OCI-LY1 (cell line): ENCODE data around the gene KCNH1.

Experiments used
- H2AFZ ChIP-seq: fragments of 200-600 bp; sonication (generic), shearing (Covaris generic); 2 replicates; pipeline ENCODE4 v1.6.0; 2014; ENCODE audit warnings: antibody characterized with exemption, mild to moderate bottlenecking, low read length
- H3F3A ChIP-seq: fragments of 200-600 bp; sonication (generic), shearing (Covaris generic); 2 replicates; pipeline ENCODE4 v1.6.0; 2014; ENCODE audit warnings: mild to moderate bottlenecking, antibody characterized with exemption, low read length, moderate library complexity; ENCODE audit not compliant: insufficient read depth
- H3K27ac ChIP-seq: fragments of 200-600 bp; sonication (generic); 2 replicates; pipeline ENCODE4 v1.5.1; 2014; ENCODE audit warnings: low read length, mixed run types, mild to moderate bottlenecking, low read depth; ENCODE audit not compliant: poor library complexity, severe bottlenecking
- H3K27me3 ChIP-seq: fragments of 200-600 bp; sonication (generic); 2 replicates; pipeline ENCODE4 v1.6.0; 2014; ENCODE audit warnings: antibody characterized with exemption, mild to moderate bottlenecking, low read length, moderate library complexity; ENCODE audit not compliant: insufficient read depth
- H3K36me3 ChIP-seq: fragments of 200-600 bp; sonication (generic); 2 replicates; pipeline ENCODE4 v1.6.1; 2014; ENCODE audit warnings: mild to moderate bottlenecking, antibody characterized with exemption, low read length, moderate library complexity, mixed read lengths; ENCODE audit not compliant: insufficient read depth
- H3K4me1 ChIP-seq: fragments of 200-600 bp; sonication (generic); 2 replicates; pipeline ENCODE4 v1.5.1; 2014; ENCODE audit warnings: mild to moderate bottlenecking, low read length, moderate library complexity; ENCODE audit not compliant: insufficient read depth, severe bottlenecking
- H3K4me2 ChIP-seq: fragments of 200-600 bp; sonication (generic), shearing (Covaris generic); 2 replicates; pipeline ENCODE4 v1.6.1; 2014; ENCODE audit warnings: low read length
- H3K4me3 ChIP-seq: fragments of 200-600 bp; sonication (generic); 2 replicates; pipeline ENCODE4 v1.5.1; 2014; ENCODE audit warnings: low read length, low read depth, mild to moderate bottlenecking, mixed read lengths; ENCODE audit not compliant: poor library complexity, severe bottlenecking
- H3K79me2 ChIP-seq: fragments of 200-600 bp; shearing (Covaris generic); 2 replicates; pipeline ENCODE4 v1.6.1; 2016; ENCODE audit warnings: mixed run types, low read length, mixed read lengths; ENCODE audit not compliant: insufficient read depth
- H3K9ac ChIP-seq: fragments of 200-600 bp; sonication (generic), shearing (Covaris generic); 2 replicates; pipeline ENCODE4 v1.6.1; 2014; ENCODE audit warnings: mild to moderate bottlenecking, low read length, mixed read lengths
- H3K9me2 ChIP-seq: fragments of 200-600 bp; sonication (generic), shearing (Covaris generic); 2 replicates; pipeline ENCODE4 v1.6.1; 2014; ENCODE audit warnings: low read depth, mild to moderate bottlenecking, low read length, mixed read lengths
- H3K9me3 ChIP-seq: fragments of 200-600 bp; shearing (Covaris generic); 2 replicates; pipeline ENCODE4 v1.6.1; 2014; ENCODE audit warnings: low read length, mixed read lengths
- H4K20me1 ChIP-seq: fragments of 200-600 bp; sonication (generic), shearing (Covaris generic); 2 replicates; pipeline ENCODE4 v1.6.0; 2016; ENCODE audit warnings: mild to moderate bottlenecking, low read length; ENCODE audit not compliant: insufficient read depth
- EZH2 ChIP-seq: fragments of 200-600 bp; sonication (generic), shearing (Covaris generic); IDR thresholded peaks from 2 replicates; pipeline ENCODE4 v1.8.0; 2017; ENCODE audit warnings: borderline replicate concordance, mixed run types, mild to moderate bottlenecking, antibody characterized with exemption, low read length, moderate library complexity, mixed read lengths
- TF ChIP-seq, protein P1 (sequence below): fragments of 200-600 bp; sonication (generic), shearing (Covaris generic); IDR thresholded peaks from 2 replicates; pipeline ENCODE4 v1.5.1; 2017; ENCODE audit warnings: mild to moderate bottlenecking, antibody characterized with exemption, low read length, moderate library complexity, mixed read lengths

KCNH1 gene

DNA sequence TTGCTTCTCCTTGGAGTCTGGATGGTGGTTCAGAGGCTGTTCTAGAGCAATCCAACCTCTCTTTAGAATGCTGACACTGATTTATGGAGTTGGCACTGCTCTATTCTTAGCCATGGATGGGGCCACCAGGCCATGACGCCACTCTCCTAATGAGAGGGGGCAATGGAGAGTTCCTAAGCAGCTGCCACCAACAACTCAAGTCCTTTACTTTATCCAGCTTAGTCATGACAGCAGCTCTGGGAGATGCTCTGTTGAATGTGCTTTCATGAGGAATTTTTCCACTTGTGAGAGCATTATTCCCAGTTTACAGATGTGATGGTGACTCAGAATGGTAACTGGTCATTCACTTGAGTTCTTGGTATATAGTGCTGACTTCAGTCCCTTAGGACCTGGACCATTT, 438.9 kb downstream of the KCNH1 start:
- Histone ChIP-seq H3K4me3 (no peak overlapping the region), H3K79me2 (no peaks in the 10 kb centered on the region), H3K27me3 (no peaks in the 10 kb centered on the region), H2AFZ (no peak overlapping the region), H3F3A (no peaks in the 10 kb centered on the region), H3K4me1 (no peaks in the 10 kb centered on the region), H3K9me3 (no peaks in the 10 kb centered on the region), H4K20me1 (no peaks in the 10 kb centered on the region), H3K9ac (no peak overlapping the region), H3K4me2 (no peak overlapping the region), H3K9me2 (no peaks in the 10 kb centered on the region), H3K27ac (no peak overlapping the region), H3K36me3 (no peaks in the 10 kb centered on the region)
- TF ChIP-seq, protein P1, sequence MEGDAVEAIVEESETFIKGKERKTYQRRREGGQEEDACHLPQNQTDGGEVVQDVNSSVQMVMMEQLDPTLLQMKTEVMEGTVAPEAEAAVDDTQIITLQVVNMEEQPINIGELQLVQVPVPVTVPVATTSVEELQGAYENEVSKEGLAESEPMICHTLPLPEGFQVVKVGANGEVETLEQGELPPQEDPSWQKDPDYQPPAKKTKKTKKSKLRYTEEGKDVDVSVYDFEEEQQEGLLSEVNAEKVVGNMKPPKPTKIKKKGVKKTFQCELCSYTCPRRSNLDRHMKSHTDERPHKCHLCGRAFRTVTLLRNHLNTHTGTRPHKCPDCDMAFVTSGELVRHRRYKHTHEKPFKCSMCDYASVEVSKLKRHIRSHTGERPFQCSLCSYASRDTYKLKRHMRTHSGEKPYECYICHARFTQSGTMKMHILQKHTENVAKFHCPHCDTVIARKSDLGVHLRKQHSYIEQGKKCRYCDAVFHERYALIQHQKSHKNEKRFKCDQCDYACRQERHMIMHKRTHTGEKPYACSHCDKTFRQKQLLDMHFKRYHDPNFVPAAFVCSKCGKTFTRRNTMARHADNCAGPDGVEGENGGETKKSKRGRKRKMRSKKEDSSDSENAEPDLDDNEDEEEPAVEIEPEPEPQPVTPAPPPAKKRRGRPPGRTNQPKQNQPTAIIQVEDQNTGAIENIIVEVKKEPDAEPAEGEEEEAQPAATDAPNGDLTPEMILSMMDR = no peak
- no peak for TF ChIP-seq EZH2

DNA sequence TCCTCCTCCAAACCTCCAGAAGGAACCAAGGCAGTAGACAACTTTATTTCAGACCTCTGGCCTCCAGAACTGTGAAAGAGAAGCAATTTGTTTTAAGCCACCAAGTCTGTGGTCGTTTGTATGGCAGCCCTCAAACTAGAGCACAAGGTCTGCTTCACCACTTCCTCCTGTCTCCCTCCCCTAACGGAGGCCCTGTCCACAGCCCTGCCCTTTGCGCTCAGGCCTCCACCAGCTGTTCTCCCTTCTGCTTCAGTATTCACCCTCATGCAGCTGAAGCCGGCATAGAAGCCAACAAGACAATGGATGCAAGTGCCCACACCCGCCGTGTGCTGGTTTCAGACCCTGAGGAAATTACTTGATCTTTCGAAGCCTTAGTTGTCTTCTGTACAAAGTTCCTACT, 441.2 kb downstream of the KCNH1 start:
- TF ChIP-seq EZH2 = no peak
- TF ChIP-seq, protein P1 = no peak
- H3K4me1 ChIP-seq = no peaks in the 10 kb centered on the region
- no peaks in the 10 kb centered on the region for H4K20me1 ChIP-seq
- no peaks in the 10 kb centered on the region for H3K36me3 ChIP-seq
- H3K79me2 ChIP-seq = no peaks in the 10 kb centered on the region
- no peaks in the 10 kb centered on the region for H3K9me3 ChIP-seq
- H3K9me2 ChIP-seq = no peaks in the 10 kb centered on the region
- H2AFZ ChIP-seq = no peak overlapping the region
- H3K27me3 ChIP-seq = no peaks in the 10 kb centered on the region
- no peak overlapping the region for H3K4me3 ChIP-seq
- H3K9ac ChIP-seq = no peak overlapping the region
- no peak overlapping the region for H3K4me2 ChIP-seq
- H3K27ac ChIP-seq = no peak overlapping the region
- no peaks in the 10 kb centered on the region for H3F3A ChIP-seq

DNA sequence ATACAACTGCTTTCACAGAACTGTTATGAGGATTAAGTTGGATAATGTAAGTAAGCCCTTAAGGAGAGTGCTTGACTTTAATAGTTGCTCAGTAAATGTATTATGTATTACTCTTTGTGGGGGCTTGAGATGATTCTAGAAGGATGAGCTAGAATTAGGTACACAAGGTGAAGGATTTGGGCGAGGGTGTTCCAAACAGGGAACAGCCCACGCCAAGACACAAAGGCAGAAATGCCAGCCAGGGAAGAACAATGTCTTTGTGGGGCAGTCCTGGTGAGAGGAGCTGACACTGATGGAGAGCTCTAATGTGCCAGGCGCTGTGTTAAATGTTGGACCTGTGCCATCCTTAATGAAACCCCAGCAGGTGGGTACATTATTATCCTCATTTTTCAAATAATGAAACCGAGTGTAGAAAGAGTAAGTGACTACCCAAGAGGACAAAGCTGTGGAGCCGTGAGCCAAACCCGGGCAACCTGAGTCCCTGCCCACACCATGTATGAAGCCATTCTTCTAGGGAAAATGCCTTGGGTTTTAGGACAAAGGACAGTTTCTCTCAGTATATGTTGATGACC, 442.8 kb downstream of the KCNH1 start:
- TF ChIP-seq, protein P1 = no peak
- no peak for TF ChIP-seq EZH2
- no peak overlapping the region for H2AFZ ChIP-seq

More for the DNA sequence above, 442.8 kb downstream of the KCNH1 start:
- Histone ChIP-seq H3K4me1 (no peaks in the 10 kb centered on the region), H3K36me3 (no peaks in the 10 kb centered on the region), H3F3A (no peaks in the 10 kb centered on the region), H3K4me3 (no peak overlapping the region), H3K27me3 (no peaks in the 10 kb centered on the region), H4K20me1 (no peaks in the 10 kb centered on the region), H3K79me2 (no peaks in the 10 kb centered on the region), H3K9me2 (no peaks in the 10 kb centered on the region), H3K9ac (no peak overlapping the region), H3K9me3 (no peaks in the 10 kb centered on the region), H3K27ac (no peak overlapping the region), H3K4me2 (no peak overlapping the region)
